Uterus (tissue), 4 donors: Measurements from ENCODE around the gene MEIG1. TPM values are rescaled to one million over a fixed set of nuclear protein-coding genes. Genes with fewer than 3 reads are reported as not detected.

ENCODE experiments used
- DNase-seq, 2 donors: peaks; one replicate each; pipeline ENCODE4 v3.0.0-alpha.2; 2019 to 2020
- H3K27ac ChIP-seq, 2 donors: fragments of 200-600 bp; sonication (generic); 1 replicate in 1 of 2; 2 replicates in 1 of 2; pipeline ENCODE4 v1.5.1; 2016 to 2018
- H3K27me3 ChIP-seq, 2 donors: fragments of 200-600 bp; sonication (generic); one replicate each; pipeline ENCODE4 v1.5.1; 2018 to 2019; ENCODE audit warnings: control low read depth in 1 of 2
- H3K36me3 ChIP-seq, 2 donors: fragments of 200-600 bp; sonication (generic); one replicate each; pipeline ENCODE4 v1.5.1; 2019; ENCODE audit warnings: control low read depth in 1 of 2
- H3K4me1 ChIP-seq, 2 donors: fragments of 200-600 bp; sonication (generic); one replicate each; pipeline ENCODE4 v1.5.1; 2018 to 2019; ENCODE audit warnings: control low read depth in 1 of 2
- H3K4me3 ChIP-seq, 2 donors: fragments of 200-600 bp; sonication (generic); 1 replicate in 1 of 2; 2 replicates in 1 of 2; pipeline ENCODE4 v1.5.1; 2018 to 2019; ENCODE audit warnings: mild to moderate bottlenecking in 1 of 2
- H3K9me3 ChIP-seq, 2 donors: fragments of 200-600 bp; sonication (generic); one replicate each; pipeline ENCODE4 v1.5.1; 2019; ENCODE audit warnings: control low read depth in 1 of 2
- CTCF ChIP-seq, 4 experiments: fragments of 200-600 bp in 2 of 4; fragments of 450-650 bp in 2 of 4; sonication (generic) in 2 of 4; IDR thresholded peaks; one replicate each; pipeline ENCODE4 v1.5.1; 2016 to 2019; ENCODE audit warnings: antibody characterized with exemption in 4 of 4, mild to moderate bottlenecking in 2 of 4, moderate library complexity in 1 of 4
- POLR2A ChIP-seq, 2 donors: fragments of 450-650 bp; IDR thresholded peaks; one replicate each; pipeline ENCODE4 v1.6.1; 2016; ENCODE audit warnings: antibody characterized with exemption in 2 of 2, mild to moderate bottlenecking in 1 of 2, moderate library complexity in 1 of 2
- intact Hi-C: fragments of 100-400 bp; cut with DNase I; formaldehyde crosslinking; loops from one replicate; pipeline ENCODE4 v1.15.1; 2023; ENCODE audit warnings: low total_unique reads
- total RNA-seq, 4 donors: library from RNA; depleted of rRNA in 3 of 4; stranded (reverse); fragments of >200 nt in 3 of 4; gene quantifications; one replicate each; pipeline versions ENCODE4 v1.1.0 to v1.2.4, GENCODE V29; 2014 to 2023
- donor health status: DM: yes; HTN: yes; CAD: no.

Gene MEIG1
- total RNA-seq, 4 donors from 2014 or later: not detected

- no peak for TF ChIP-seq POLR2A (IDR thresholded peaks at IDR 0.05)
- no peak for TF ChIP-seq CTCF (IDR thresholded peaks at IDR 0.05)
- DNase-seq: no peak
- intact Hi-C loops: no loop called here
- Histone ChIP-seq H3K4me1 (no peaks in the 10 kb centered on the region), H3K4me3 (no peak overlapping the region), H3K27ac (no peak overlapping the region), H3K27me3 (no peaks in the 10 kb centered on the region), H3K9me3 (peaks cover 0 to 14% of the 10 kb centered on the region in 2 donors), H3K36me3 (no peaks in the 10 kb centered on the region)
Measured at GRCh38 chr10:14918964-14919363, 40.2 kb upstream of the MEIG1 start.

GRCh38 chr10:14924013-14924412, 35.2 kb upstream of the MEIG1 start:
- Histone ChIP-seq H3K36me3 (no peaks in the 10 kb centered on the region), H3K9me3 (no peaks in the 10 kb centered on the region), H3K4me3 (no peak overlapping the region), H3K27ac (no peak overlapping the region), H3K4me1 (no peaks in the 10 kb centered on the region), H3K27me3 (no peaks in the 10 kb centered on the region)
- intact Hi-C loops: no loop called here
- TF ChIP-seq CTCF (IDR thresholded peaks at IDR 0.05) (no peak), POLR2A (IDR thresholded peaks at IDR 0.05) (no peak)
- no peak for DNase-seq

- DNase-seq: no peak
- no peaks in the 10 kb centered on the region for H3K4me1 ChIP-seq
- TF ChIP-seq POLR2A (IDR thresholded peaks at IDR 0.05): no peak
- TF ChIP-seq CTCF (IDR thresholded peaks at IDR 0.05): no peak
- intact Hi-C loops: no loop called here
- H3K9me3 ChIP-seq: no peaks in the 10 kb centered on the region
- no peaks in the 10 kb centered on the region for H3K36me3 ChIP-seq
- no peak overlapping the region for H3K27ac ChIP-seq
- no peaks in the 10 kb centered on the region for H3K27me3 ChIP-seq
- H3K4me3 ChIP-seq: no peak overlapping the region
Measured at GRCh38 chr10:14925268-14925667, 33.9 kb upstream of the MEIG1 start.

GRCh38 chr10:14926061-14926470, 33.1 kb upstream of the MEIG1 start:
- no peaks in the 10 kb centered on the region for H3K9me3 ChIP-seq
- no peaks in the 10 kb centered on the region for H3K27me3 ChIP-seq
- intact Hi-C loops: no loop called here
- no peak for DNase-seq
- TF ChIP-seq CTCF (IDR thresholded peaks at IDR 0.05) (no peak), POLR2A (IDR thresholded peaks at IDR 0.05) (no peak)
- no peak overlapping the region for H3K4me3 ChIP-seq
- H3K36me3 ChIP-seq: no peaks in the 10 kb centered on the region
- no peak overlapping the region for H3K27ac ChIP-seq
- H3K4me1 ChIP-seq: no peaks in the 10 kb centered on the region

- Histone ChIP-seq H3K27me3 (no peaks in the 10 kb centered on the region), H3K36me3 (no peaks in the 10 kb centered on the region), H3K4me1 (no peaks in the 10 kb centered on the region), H3K4me3 (no peak overlapping the region), H3K27ac (no peak overlapping the region), H3K9me3 (no peaks in the 10 kb centered on the region)
- intact Hi-C loops: no loop called here
- no peak for DNase-seq
- TF ChIP-seq CTCF (IDR thresholded peaks at IDR 0.05) (no peak), POLR2A (IDR thresholded peaks at IDR 0.05) (no peak)
Measured at GRCh38 chr10:14926722-14927416, 32.3 kb upstream of the MEIG1 start.
